H9 (cell line): ENCODE measurements around the gene LPCAT2. TPM values are rescaled to one million over a fixed set of nuclear protein-coding genes. Genes with fewer than 3 reads are reported as not detected.

ENCODE experiments used
- DNase-seq: peaks from one replicate; pipeline ENCODE4 v3.0.0-alpha.2; 2017
- H2AFZ ChIP-seq: one replicate; pipeline ENCODE4 v1.6.1; 2013; ENCODE audit warnings: mild to moderate bottlenecking, low read length, control low read depth, moderate library complexity
- H2AK5ac ChIP-seq: 2 replicates; pipeline ENCODE4 v1.6.1; 2013; ENCODE audit warnings: low read length, control low read depth, mixed read lengths; ENCODE audit not compliant: insufficient read length
- H2BK120ac ChIP-seq: one replicate; pipeline ENCODE4 v1.6.1; 2013; ENCODE audit warnings: low read depth, mild to moderate bottlenecking, low read length, control low read depth, inconsistent platforms; ENCODE audit not compliant: poor library complexity, severe bottlenecking
- H2BK12ac ChIP-seq: 2 replicates; pipeline ENCODE4 v1.6.1; 2013; ENCODE audit warnings: low read length, control low read depth, mixed read lengths, low read depth; ENCODE audit not compliant: insufficient read length
- H2BK15ac ChIP-seq: 2 replicates; pipeline ENCODE4 v1.6.1; 2013; ENCODE audit warnings: low read depth, low read length, control low read depth
- H2BK20ac ChIP-seq: one replicate; pipeline ENCODE4 v1.6.1; 2013; ENCODE audit warnings: low read depth, mild to moderate bottlenecking, low read length, control low read depth, inconsistent platforms; ENCODE audit not compliant: poor library complexity, severe bottlenecking
- H2BK5ac ChIP-seq: 2 replicates; pipeline ENCODE4 v1.6.1; 2013; ENCODE audit warnings: low read length, control low read depth, mixed read lengths; ENCODE audit not compliant: insufficient read length
- H3K14ac ChIP-seq: 2 replicates; pipeline ENCODE4 v1.6.1; 2013; ENCODE audit warnings: low read length, control low read depth; ENCODE audit not compliant: insufficient read depth
- H3K18ac ChIP-seq: 2 replicates; pipeline ENCODE4 v1.6.1; 2013; ENCODE audit warnings: low read depth, mild to moderate bottlenecking, mixed read lengths, low read length, control low read depth; ENCODE audit not compliant: insufficient read length
- H3K23ac ChIP-seq: 2 replicates; pipeline ENCODE4 v1.6.1; 2013; ENCODE audit warnings: low read length, control low read depth, mixed read lengths, low read depth; ENCODE audit not compliant: insufficient read length
- H3K23me2 ChIP-seq: 2 replicates; pipeline ENCODE4 v1.6.1; 2013; ENCODE audit warnings: low read depth, mild to moderate bottlenecking, mixed read lengths, low read length, control low read depth; ENCODE audit not compliant: insufficient read length, poor library complexity, severe bottlenecking
- H3K27ac ChIP-seq: 2 replicates; pipeline ENCODE4 v1.5.1; 2013; ENCODE audit warnings: low read length, control low read depth, mixed read lengths, low read depth; ENCODE audit not compliant: insufficient read length
- H3K27me3 ChIP-seq: 2 replicates; pipeline ENCODE4 v1.6.1; 2013; ENCODE audit warnings: low read length, control low read depth, inconsistent platforms; ENCODE audit not compliant: insufficient read depth
- H3K4ac ChIP-seq: 2 replicates; pipeline ENCODE4 v1.6.1; 2013; ENCODE audit warnings: low read depth, mild to moderate bottlenecking, control low read depth, inconsistent platforms, low read length, moderate library complexity
- H3K4me1 ChIP-seq: 2 replicates; pipeline ENCODE4 v1.6.1; 2013; ENCODE audit warnings: low read length, control low read depth, inconsistent platforms; ENCODE audit not compliant: insufficient read depth
- H3K4me2 ChIP-seq: 2 replicates; pipeline ENCODE4 v1.6.1; 2013; ENCODE audit warnings: low read length, control low read depth, mixed read lengths; ENCODE audit not compliant: insufficient read length, insufficient read depth
- H3K56ac ChIP-seq: 2 replicates; pipeline ENCODE4 v1.6.1; 2013; ENCODE audit warnings: low read depth, mild to moderate bottlenecking, mixed read lengths, low read length, control low read depth; ENCODE audit not compliant: insufficient read length
- H3K79me1 ChIP-seq: 2 replicates; pipeline ENCODE4 v1.6.1; 2013; ENCODE audit warnings: low read depth, mild to moderate bottlenecking, moderate library complexity, low read length, control low read depth, inconsistent platforms; ENCODE audit not compliant: insufficient read depth, poor library complexity, severe bottlenecking
- H3K79me2 ChIP-seq: 2 replicates; pipeline ENCODE4 v1.6.1; 2013; ENCODE audit warnings: low read length, control low read depth, inconsistent platforms; ENCODE audit not compliant: insufficient read depth
- H3K9ac ChIP-seq: 2 replicates; pipeline ENCODE4 v1.6.1; 2013; ENCODE audit warnings: low read length, control low read depth, mixed read lengths; ENCODE audit not compliant: insufficient read length; ENCODE audit errors: extremely low read depth
- H3K9me3 ChIP-seq: one replicate; pipeline ENCODE4 v1.6.1; 2013; ENCODE audit warnings: low read depth, low read length, inconsistent platforms; ENCODE audit not compliant: control insufficient read depth
- H3T11ph ChIP-seq: one replicate; pipeline ENCODE4 v1.6.1; 2013; ENCODE audit warnings: mild to moderate bottlenecking, low read length, control low read depth, inconsistent platforms
- H4K20me1 ChIP-seq: one replicate; pipeline ENCODE4 v1.6.1; 2013; ENCODE audit not compliant: control insufficient read depth, insufficient read length, insufficient read depth
- H4K5ac ChIP-seq: 2 replicates; pipeline ENCODE4 v1.6.1; 2013; ENCODE audit warnings: low read depth, mild to moderate bottlenecking, mixed read lengths, low read length, control low read depth; ENCODE audit not compliant: insufficient read length
- H4K8ac ChIP-seq: replicated peaks from 2 replicates; pipeline ENCODE4 v1.6.1; 2013; ENCODE audit warnings: low read length, control low read depth, mixed read lengths, low read depth; ENCODE audit not compliant: insufficient read length
- H4K91ac ChIP-seq: 2 replicates; pipeline ENCODE4 v1.6.1; 2013; ENCODE audit warnings: low read depth, mild to moderate bottlenecking, moderate library complexity, mixed read lengths, low read length, control low read depth; ENCODE audit not compliant: insufficient read length
- H3K27ac Mint-ChIP-seq, 3 experiments: 2 replicates in 2 of 3; 3 replicates in 1 of 3; pipeline ENCODE4 v1.8.0; 2020 to 2021; ENCODE audit warnings: mixed read lengths in 3 of 3, mild to moderate bottlenecking in 1 of 3, moderate library complexity in 1 of 3
- H3K27me3 Mint-ChIP-seq: 2 replicates; pipeline ENCODE4 v1.8.0; 2021; ENCODE audit warnings: low read depth, mild to moderate bottlenecking, moderate library complexity, mixed read lengths
- H3K36me3 Mint-ChIP-seq, 3 experiments: 2 replicates in 2 of 3; 3 replicates in 1 of 3; pipeline ENCODE4 v1.8.0; 2020 to 2021; ENCODE audit warnings: low read depth in 3 of 3, mixed read lengths in 3 of 3; ENCODE audit not compliant: insufficient read depth in 1 of 3
- H3K4me1 Mint-ChIP-seq, 2 experiments: 2 replicates each; pipeline ENCODE4 v1.8.0; 2020; ENCODE audit warnings: mixed read lengths in 2 of 2
- H3K4me3 Mint-ChIP-seq, 2 experiments: 2 replicates in 1 of 2; 3 replicates in 1 of 2; pipeline ENCODE4 v1.8.0; 2020 to 2021; ENCODE audit warnings: mild to moderate bottlenecking in 2 of 2, mixed read lengths in 2 of 2, moderate library complexity in 1 of 2
- H3K9me3 Mint-ChIP-seq, 2 experiments: 2 replicates in 1 of 2; 3 replicates in 1 of 2; pipeline ENCODE4 v1.8.0; 2020; ENCODE audit warnings: mild to moderate bottlenecking in 2 of 2, mixed read lengths in 2 of 2, moderate library complexity in 1 of 2
- WGBS: extraction: QIAGEN DNeasy Blood & Tissue Kit; methylation state at CpG from one replicate; pipeline ENCODE4 v1.1.7; 2013; ENCODE audit warnings: missing lambda C conversion rate, low lambda C conversion rate, mixed read lengths; ENCODE audit not compliant: insufficient read length; ENCODE audit errors: extremely low coverage; 5-methylcytosine and 5-hydroxymethylcytosine counted together
- total RNA-seq: library from RNA; stranded (reverse); gene quantifications from 2 replicates; pipeline ENCODE4 v1.2.1, GENCODE V29; 2021
- TF ChIP-seq, protein P1 (sequence below): fragments of 200-600 bp; sonication (generic); conservative IDR thresholded peaks from 3 replicates; pipeline ENCODE4 v1.8.0; 2021; ENCODE audit warnings: antibody characterized with exemption, mild to moderate bottlenecking

Gene LPCAT2
- total RNA-seq, 1 experiment from 2014 or later, result 2.8 TPM

DNA sequence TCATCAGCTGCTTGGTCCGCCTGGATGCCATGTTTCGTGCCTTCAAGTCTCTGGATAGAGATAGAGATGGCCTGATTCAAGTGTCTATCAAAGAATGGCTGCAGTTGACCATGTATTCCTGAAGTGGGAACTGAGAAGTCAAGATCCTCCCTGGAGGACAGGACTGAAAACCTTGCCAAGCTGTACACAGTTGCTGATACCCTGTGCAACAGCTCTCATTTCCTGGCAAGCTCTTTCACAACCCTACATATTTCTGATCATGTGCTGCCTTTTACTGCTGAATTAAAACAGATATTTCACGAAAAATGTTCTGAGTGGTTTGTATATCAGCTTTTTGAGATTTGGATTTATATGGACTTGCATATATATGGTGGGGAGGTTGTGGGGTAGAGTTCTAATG, 58.5 kb downstream of the LPCAT2 start:
- Histone ChIP-seq H4K20me1 (no peaks in the 10 kb centered on the region), H3K9ac (no peak overlapping the region), H3K56ac (no peak overlapping the region), H2BK120ac (no peak overlapping the region), H3K23ac (no peak overlapping the region), H3K23me2 (no peaks in the 10 kb centered on the region), H3K27me3 (no peaks in the 10 kb centered on the region), H2BK20ac (no peak overlapping the region), H4K91ac (no peak overlapping the region), H3K4ac (no peak overlapping the region), H3K27ac (no peak overlapping the region), H4K5ac (no peak overlapping the region), H2BK12ac (no peak overlapping the region), H3K79me2 (no peaks in the 10 kb centered on the region), H3K4me2 (no peak overlapping the region), H3K79me1 (no peaks in the 10 kb centered on the region), H2AFZ (no peak overlapping the region), H2AK5ac (no peak overlapping the region), H4K8ac (no peak overlapping the region), H3K4me1 (no peaks in the 10 kb centered on the region), H3K9me3 (no peaks in the 10 kb centered on the region), H3T11ph (no peak overlapping the region), H2BK15ac (no peak overlapping the region), H3K14ac (no peak overlapping the region), H3K18ac (no peak overlapping the region), H2BK5ac (no peak overlapping the region)
- TF ChIP-seq, protein P1, sequence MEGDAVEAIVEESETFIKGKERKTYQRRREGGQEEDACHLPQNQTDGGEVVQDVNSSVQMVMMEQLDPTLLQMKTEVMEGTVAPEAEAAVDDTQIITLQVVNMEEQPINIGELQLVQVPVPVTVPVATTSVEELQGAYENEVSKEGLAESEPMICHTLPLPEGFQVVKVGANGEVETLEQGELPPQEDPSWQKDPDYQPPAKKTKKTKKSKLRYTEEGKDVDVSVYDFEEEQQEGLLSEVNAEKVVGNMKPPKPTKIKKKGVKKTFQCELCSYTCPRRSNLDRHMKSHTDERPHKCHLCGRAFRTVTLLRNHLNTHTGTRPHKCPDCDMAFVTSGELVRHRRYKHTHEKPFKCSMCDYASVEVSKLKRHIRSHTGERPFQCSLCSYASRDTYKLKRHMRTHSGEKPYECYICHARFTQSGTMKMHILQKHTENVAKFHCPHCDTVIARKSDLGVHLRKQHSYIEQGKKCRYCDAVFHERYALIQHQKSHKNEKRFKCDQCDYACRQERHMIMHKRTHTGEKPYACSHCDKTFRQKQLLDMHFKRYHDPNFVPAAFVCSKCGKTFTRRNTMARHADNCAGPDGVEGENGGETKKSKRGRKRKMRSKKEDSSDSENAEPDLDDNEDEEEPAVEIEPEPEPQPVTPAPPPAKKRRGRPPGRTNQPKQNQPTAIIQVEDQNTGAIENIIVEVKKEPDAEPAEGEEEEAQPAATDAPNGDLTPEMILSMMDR, result no peak
- Mint-ChIP-seq H3K4me3 (no peak overlapping the region), H3K9me3 (no peaks in the 10 kb centered on the region), H3K27ac (no peak overlapping the region), H3K27me3 (no peaks in the 10 kb centered on the region), H3K4me1 (no peaks in the 10 kb centered on the region), H3K36me3 (no peaks in the 10 kb centered on the region)
- no peak for DNase-seq
- no CpG with 5 or more reads among the region's 3 CpGs for WGBS
